ENCODE results near the gene TEK.

Gene TEK

GRCh38 chr9:27157097-27157496, 48.1 kb downstream of the TEK start:
- H3K4me3 ChIP-seq (ENCODE audit: low read length), result no peak overlapping the region
- DNase-seq (ENCODE audit: low read depth), result no peak

DNA sequence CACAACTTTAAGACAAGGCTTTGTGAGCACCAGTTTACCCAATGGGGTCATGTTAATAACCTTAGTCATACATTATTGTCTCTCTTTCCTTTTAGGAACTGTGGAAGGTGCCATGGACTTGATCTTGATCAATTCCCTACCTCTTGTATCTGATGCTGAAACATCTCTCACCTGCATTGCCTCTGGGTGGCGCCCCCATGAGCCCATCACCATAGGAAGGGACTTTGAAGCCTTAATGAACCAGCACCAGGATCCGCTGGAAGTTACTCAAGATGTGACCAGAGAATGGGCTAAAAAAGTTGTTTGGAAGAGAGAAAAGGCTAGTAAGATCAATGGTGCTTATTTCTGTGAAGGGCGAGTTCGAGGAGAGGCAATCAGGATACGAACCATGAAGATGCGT, 48.7 kb downstream of the TEK start:
- TF ChIP-seq, protein P1, sequence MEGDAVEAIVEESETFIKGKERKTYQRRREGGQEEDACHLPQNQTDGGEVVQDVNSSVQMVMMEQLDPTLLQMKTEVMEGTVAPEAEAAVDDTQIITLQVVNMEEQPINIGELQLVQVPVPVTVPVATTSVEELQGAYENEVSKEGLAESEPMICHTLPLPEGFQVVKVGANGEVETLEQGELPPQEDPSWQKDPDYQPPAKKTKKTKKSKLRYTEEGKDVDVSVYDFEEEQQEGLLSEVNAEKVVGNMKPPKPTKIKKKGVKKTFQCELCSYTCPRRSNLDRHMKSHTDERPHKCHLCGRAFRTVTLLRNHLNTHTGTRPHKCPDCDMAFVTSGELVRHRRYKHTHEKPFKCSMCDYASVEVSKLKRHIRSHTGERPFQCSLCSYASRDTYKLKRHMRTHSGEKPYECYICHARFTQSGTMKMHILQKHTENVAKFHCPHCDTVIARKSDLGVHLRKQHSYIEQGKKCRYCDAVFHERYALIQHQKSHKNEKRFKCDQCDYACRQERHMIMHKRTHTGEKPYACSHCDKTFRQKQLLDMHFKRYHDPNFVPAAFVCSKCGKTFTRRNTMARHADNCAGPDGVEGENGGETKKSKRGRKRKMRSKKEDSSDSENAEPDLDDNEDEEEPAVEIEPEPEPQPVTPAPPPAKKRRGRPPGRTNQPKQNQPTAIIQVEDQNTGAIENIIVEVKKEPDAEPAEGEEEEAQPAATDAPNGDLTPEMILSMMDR (conservative IDR thresholded peaks at IDR 0.05; ENCODE audit: low read depth, low read length), result no peak
- H3K4me3 ChIP-seq (ENCODE audit: low read length), result no peak overlapping the region
- no peak for DNase-seq (ENCODE audit: low read depth)

More at GRCh38 chr9:27157097-27157496, 48.1 kb downstream of the TEK start:
- TF ChIP-seq, protein P1 (conservative IDR thresholded peaks at IDR 0.05; ENCODE audit: low read depth, low read length), result no peak

DNA sequence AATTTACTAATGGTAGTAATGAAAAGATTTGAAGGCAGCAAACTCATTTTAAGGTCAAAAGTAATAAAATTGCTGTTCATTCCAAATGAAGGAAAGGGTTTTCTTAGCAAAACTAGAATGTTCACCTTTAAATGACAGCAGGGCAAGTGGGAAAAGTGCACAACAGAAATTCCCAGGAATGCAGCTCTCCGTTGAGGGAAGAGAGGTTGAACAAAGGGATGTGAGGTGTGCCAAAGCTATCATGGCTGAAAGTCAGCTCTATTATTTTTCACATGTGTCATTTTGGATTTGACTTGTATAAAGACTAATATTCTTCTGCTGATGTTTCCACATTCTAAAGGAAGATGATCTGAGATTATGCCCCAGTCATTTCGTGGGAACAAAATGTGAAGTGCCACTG, 51.6 kb downstream of the TEK start:
- no peak overlapping the region for H3K4me3 ChIP-seq (ENCODE audit: low read length)
- TF ChIP-seq, protein P1 (conservative IDR thresholded peaks at IDR 0.05; ENCODE audit: low read depth, low read length), result no peak
- DNase-seq (ENCODE audit: low read depth), result no peak

- no peak for DNase-seq (ENCODE audit: low read depth)
- H3K4me3 ChIP-seq (ENCODE audit: low read length), result no peak overlapping the region
- TF ChIP-seq, protein P1 (conservative IDR thresholded peaks at IDR 0.05; ENCODE audit: low read depth, low read length), result no peak
Observed at GRCh38 chr9:27162045-27162444, 53.0 kb downstream of the TEK start.

DNA sequence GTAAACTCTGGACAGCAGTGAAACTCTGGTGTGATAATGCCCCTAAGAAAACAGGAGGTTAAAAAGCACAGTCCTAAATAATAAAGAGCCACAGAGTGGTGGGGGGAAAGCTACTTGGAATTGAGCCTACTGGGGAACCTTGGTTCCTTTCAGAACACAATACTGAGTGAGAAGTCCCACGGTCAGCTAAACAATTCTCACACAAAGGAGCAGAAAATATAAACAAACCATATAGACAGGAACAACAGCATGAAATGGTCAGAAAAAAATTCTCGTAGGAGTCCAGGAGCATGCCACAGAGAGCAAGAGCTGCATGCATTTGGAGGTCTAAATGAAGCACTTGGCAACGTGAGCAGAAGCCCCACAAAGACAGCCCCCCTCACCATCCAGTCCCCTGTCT, 56.0 kb downstream of the TEK start:
- TF ChIP-seq, protein P1 (conservative IDR thresholded peaks at IDR 0.05; ENCODE audit: low read depth, low read length), result no peak
- DNase-seq (ENCODE audit: low read depth), result no peak

GRCh38 chr9:27165670-27166069, 56.6 kb downstream of the TEK start:
- H3K4me3 ChIP-seq (ENCODE audit: low read length), result no peak overlapping the region
- no peak for DNase-seq (ENCODE audit: low read depth)
- TF ChIP-seq, protein P1 (conservative IDR thresholded peaks at IDR 0.05; ENCODE audit: low read depth, low read length), result peak; percentile 26

More for the DNA sequence above, 56.0 kb downstream of the TEK start:
- H3K4me3 ChIP-seq (ENCODE audit: low read length), result no peak overlapping the region

DNA sequence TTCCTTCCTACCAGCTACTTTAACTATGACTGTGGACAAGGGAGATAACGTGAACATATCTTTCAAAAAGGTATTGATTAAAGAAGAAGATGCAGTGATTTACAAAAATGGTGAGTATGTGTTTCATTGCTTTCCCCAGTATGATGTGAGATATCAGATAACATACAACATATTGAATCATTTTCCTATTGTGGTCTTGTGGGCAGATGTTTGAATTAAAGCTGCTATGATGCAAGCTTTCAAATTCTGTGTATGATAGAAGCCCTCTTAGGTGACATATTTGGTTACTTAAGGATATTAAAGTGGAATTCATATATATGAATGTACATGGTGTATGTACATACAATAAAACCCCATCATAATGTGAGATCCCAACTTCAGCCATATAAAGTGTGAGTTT, 59.5 kb downstream of the TEK start:
- no peak for DNase-seq (ENCODE audit: low read depth)
- no peak overlapping the region for H3K4me3 ChIP-seq (ENCODE audit: low read length)
- TF ChIP-seq, protein P1 (conservative IDR thresholded peaks at IDR 0.05; ENCODE audit: low read depth, low read length), result no peak
